Hepatocyte (in vitro differentiated cells): Measurements from ENCODE around the gene AP1S3. TPM values are rescaled to one million over a fixed set of nuclear protein-coding genes. Genes with fewer than 3 reads are reported as not detected.

Experiments used
- DNase-seq: peaks from one replicate; pipeline ENCODE4 v3.0.0-alpha.2; 2016; ENCODE audit warnings: low spot score
- H2AFZ ChIP-seq: fragments of 200-600 bp; sonication (generic); 2 replicates; pipeline ENCODE4 v1.6.0; 2016; ENCODE audit warnings: antibody characterized with exemption, mild to moderate bottlenecking
- H3K27ac ChIP-seq: fragments of 200-600 bp; sonication (generic); 2 replicates; pipeline ENCODE4 v1.5.1; 2016; ENCODE audit warnings: mild to moderate bottlenecking
- H3K27me3 ChIP-seq: fragments of 200-600 bp; sonication (generic); 2 replicates; pipeline ENCODE4 v1.6.1; 2016
- H3K36me3 ChIP-seq: fragments of 200-600 bp; sonication (generic); replicated peaks from 2 replicates; pipeline ENCODE4 v1.5.1; 2016; ENCODE audit warnings: low read depth; ENCODE audit not compliant: insufficient read depth
- H3K4me1 ChIP-seq: fragments of 200-600 bp; sonication (generic); 2 replicates; pipeline ENCODE4 v1.5.1; 2016; ENCODE audit warnings: mild to moderate bottlenecking, moderate library complexity; ENCODE audit not compliant: insufficient read depth
- H3K4me2 ChIP-seq: fragments of 200-600 bp; sonication (generic); 2 replicates; pipeline ENCODE4 v1.6.0; 2016
- H3K4me3 ChIP-seq: fragments of 200-600 bp; sonication (generic); 2 replicates; pipeline ENCODE4 v1.5.1; 2016; ENCODE audit warnings: mild to moderate bottlenecking
- H3K79me2 ChIP-seq: fragments of 200-600 bp; sonication (generic); 2 replicates; pipeline ENCODE4 v1.6.0; 2017; ENCODE audit warnings: mild to moderate bottlenecking
- H3K9me2 ChIP-seq: fragments of 200-600 bp; sonication (generic); replicated peaks from 2 replicates; pipeline ENCODE4 v1.6.0; 2017; ENCODE audit warnings: mild to moderate bottlenecking; ENCODE audit not compliant: insufficient read depth
- H3K9me3 ChIP-seq: fragments of 200-600 bp; sonication (generic); 2 replicates; pipeline ENCODE4 v1.5.1; 2016; ENCODE audit warnings: low read depth, mild to moderate bottlenecking
- H4K20me1 ChIP-seq: fragments of 200-600 bp; sonication (generic); 2 replicates; pipeline ENCODE4 v1.6.0; 2016; ENCODE audit warnings: mild to moderate bottlenecking; ENCODE audit not compliant: insufficient read depth, poor library complexity, severe bottlenecking
- CTCF ChIP-seq: fragments of 200-600 bp; sonication (generic); IDR thresholded peaks from 2 replicates; pipeline ENCODE4 v1.5.1; 2016; ENCODE audit warnings: antibody characterized with exemption, mild to moderate bottlenecking; ENCODE audit not compliant: poor library complexity
- EZH2 ChIP-seq: fragments of 200-600 bp; sonication (generic); IDR thresholded peaks from 2 replicates; pipeline ENCODE4 v1.6.1; 2016; ENCODE audit warnings: antibody characterized with exemption, mild to moderate bottlenecking, borderline replicate concordance
- EZH2phosphoT487 ChIP-seq: fragments of 200-600 bp; sonication (generic); IDR thresholded peaks from one replicate; pipeline ENCODE4 v1.6.1; 2018; ENCODE audit warnings: antibody characterized with exemption, mild to moderate bottlenecking, low read depth, moderate library complexity; ENCODE audit not compliant: unreplicated experiment, severe bottlenecking
- WGBS: methylation state at CpG from one replicate; pipeline ENCODE4 v1.1.6; 2016; ENCODE audit warnings: low lambda C conversion rate; ENCODE audit errors: missing lambda C conversion rate; 5-methylcytosine and 5-hydroxymethylcytosine counted together
- polyA plus RNA-seq: library from polyadenylated mRNA; unstranded; fragments of >200 nt; fragmentation: Nextera tagmentation; extraction: Ambion mirVana; gene quantifications from 2 replicates; pipeline ENCODE4 v1.2.1, GENCODE V29; 2016
- total RNA-seq: library from RNA; depleted of rRNA; stranded (reverse); fragments of >200 nt; gene quantifications from 2 replicates; pipeline ENCODE4 v1.2.3, GENCODE V29; 2014

AP1S3 gene
- total and polyA plus RNA-seq, 2 experiments from 2014 or later, result 16.5 to 30.7 TPM

GRCh38 chr2:223722226-223722625, 115.2 kb downstream of the AP1S3 start:
- H3K4me2 ChIP-seq, result no peak overlapping the region

GRCh38 chr2:223721746-223722145, 115.6 kb downstream of the AP1S3 start:
- no peaks in the 10 kb centered on the region for H3K9me2 ChIP-seq
- H3K4me3 ChIP-seq, result no peak overlapping the region
- H3K27me3 ChIP-seq, result no peaks in the 10 kb centered on the region
- H3K9me3 ChIP-seq, result peaks cover 3% of the 10 kb centered on the region
- TF ChIP-seq EZH2phosphoT487, result no peak
- TF ChIP-seq EZH2, result no peak
- TF ChIP-seq CTCF, result no peak
- no peaks in the 10 kb centered on the region for H3K36me3 ChIP-seq
- WGBS, result 97% methylated on average over 5 of the region's 5 CpGs
- no peak for DNase-seq
- H3K4me1 ChIP-seq, result peaks cover 14% of the 10 kb centered on the region
- no peaks in the 10 kb centered on the region for H3K79me2 ChIP-seq
- no peaks in the 10 kb centered on the region for H4K20me1 ChIP-seq
- no peak overlapping the region for H2AFZ ChIP-seq
- H3K27ac ChIP-seq, result no peak overlapping the region
- H3K4me2 ChIP-seq, result no peak overlapping the region

More at GRCh38 chr2:223722226-223722625, 115.2 kb downstream of the AP1S3 start:
- Histone ChIP-seq H3K36me3 (no peaks in the 10 kb centered on the region), H3K4me1 (peaks cover 14% of the 10 kb centered on the region), H2AFZ (no peak overlapping the region), H4K20me1 (no peaks in the 10 kb centered on the region), H3K27me3 (no peaks in the 10 kb centered on the region), H3K79me2 (no peaks in the 10 kb centered on the region), H3K9me3 (no peaks in the 10 kb centered on the region), H3K4me3 (no peak overlapping the region), H3K9me2 (no peaks in the 10 kb centered on the region), H3K27ac (no peak overlapping the region)
- no peak for DNase-seq
- TF ChIP-seq CTCF, result no peak
- TF ChIP-seq EZH2, result no peak
- TF ChIP-seq EZH2phosphoT487, result no peak
- WGBS, result 89% methylated on average over 9 of the region's 9 CpGs

- 92% methylated on average over 1 of the region's 1 CpG for WGBS
- no peaks in the 10 kb centered on the region for H3K79me2 ChIP-seq
- H3K4me1 ChIP-seq, result peaks cover 7% of the 10 kb centered on the region
- H3K9me3 ChIP-seq, result peaks cover 5% of the 10 kb centered on the region
- no peaks in the 10 kb centered on the region for H3K36me3 ChIP-seq
- no peak overlapping the region for H3K4me2 ChIP-seq
- H3K4me3 ChIP-seq, result no peak overlapping the region
- H3K27ac ChIP-seq, result no peak overlapping the region
- no peak for TF ChIP-seq CTCF
- no peak for TF ChIP-seq EZH2phosphoT487
- no peak for TF ChIP-seq EZH2
- DNase-seq, result no peak
- H3K27me3 ChIP-seq, result no peaks in the 10 kb centered on the region
- no peak overlapping the region for H2AFZ ChIP-seq
- H4K20me1 ChIP-seq, result no peaks in the 10 kb centered on the region
- no peaks in the 10 kb centered on the region for H3K9me2 ChIP-seq
Observed at GRCh38 chr2:223720367-223720766, 117.0 kb downstream of the AP1S3 start.

- Histone ChIP-seq H3K4me3 (no peak overlapping the region), H3K9me3 (peaks cover 5% of the 10 kb centered on the region), H4K20me1 (no peaks in the 10 kb centered on the region), H3K4me2 (no peak overlapping the region), H3K79me2 (no peaks in the 10 kb centered on the region), H3K4me1 (no peaks in the 10 kb centered on the region), H3K27me3 (no peaks in the 10 kb centered on the region), H3K36me3 (no peaks in the 10 kb centered on the region), H3K27ac (no peak overlapping the region), H3K9me2 (no peaks in the 10 kb centered on the region), H2AFZ (no peak overlapping the region)
- DNase-seq, result no peak
- TF ChIP-seq EZH2, result no peak
- TF ChIP-seq CTCF, result no peak
- TF ChIP-seq EZH2phosphoT487, result no peak
Observed at GRCh38 chr2:223712642-223713041, 124.7 kb downstream of the AP1S3 start.
